CD14-positive monocyte (primary cell): Measurements from ENCODE around the gene TRH. TPM values are rescaled to one million over a fixed set of nuclear protein-coding genes. Genes with fewer than 3 reads are reported as not detected.
"Not testable (repeated sequence)": the region's sequence is repeated elsewhere in the genome, so short reads cannot be mapped to it uniquely, and the experiment has no call there.

Experiments
- DNase-seq, 3 donors: peaks; one replicate each; pipeline ENCODE4 v3.0.0-alpha.2; 2011 to 2022
- H2AFZ ChIP-seq: 2 replicates; pipeline ENCODE4 v1.6.0; 2012; ENCODE audit warnings: mild to moderate bottlenecking, low read depth, low read length, inconsistent platforms; ENCODE audit not compliant: insufficient read depth, poor library complexity, severe bottlenecking
- H3K27ac ChIP-seq, 2 donors: 1 replicate in 1 of 2; 2 replicates in 1 of 2; pipeline ENCODE4 v1.5.1; 2012 to 2013; ENCODE audit warnings: low read length in 2 of 2, control low read depth in 1 of 2, inconsistent platforms in 1 of 2, low read depth in 1 of 2, mild to moderate bottlenecking in 1 of 2
- H3K27me3 ChIP-seq, 2 donors: one replicate each; pipeline versions ENCODE4 v1.6.0 to v1.6.1; 2011 to 2013; ENCODE audit warnings: low read length in 2 of 2; ENCODE audit not compliant: control insufficient read depth in 2 of 2, insufficient read depth in 2 of 2
- H3K36me3 ChIP-seq, 2 donors: replicated peaks in 1 of 2; 1 replicate in 1 of 2; 2 replicates in 1 of 2; pipeline versions ENCODE4 v1.5.1 to v1.6.1; 2012 to 2013; ENCODE audit warnings: low read length in 2 of 2, control low read depth in 1 of 2, inconsistent platforms in 1 of 2, mild to moderate bottlenecking in 1 of 2; ENCODE audit not compliant: insufficient read depth in 2 of 2, control insufficient read depth in 1 of 2
- H3K4me1 ChIP-seq, 2 donors: 1 replicate in 1 of 2; 2 replicates in 1 of 2; pipeline versions ENCODE4 v1.5.1 to v1.6.1; 2012 to 2013; ENCODE audit warnings: low read length in 2 of 2, control low read depth in 1 of 2, inconsistent platforms in 1 of 2, mild to moderate bottlenecking in 1 of 2, moderate library complexity in 1 of 2; ENCODE audit not compliant: insufficient read depth in 2 of 2, control insufficient read depth in 1 of 2
- H3K4me2 ChIP-seq: replicated peaks from 2 replicates; pipeline ENCODE3; 2012; ENCODE audit warnings: low read length, moderate library complexity, mild to moderate bottlenecking; ENCODE audit not compliant: poor library complexity, severe bottlenecking; ENCODE audit errors: extremely low read depth
- H3K4me3 ChIP-seq, 3 experiments: fragments of 200-600 bp in 1 of 3; sonication (generic) in 1 of 3; replicated peaks in 1 of 3; 1 replicate in 2 of 3; 2 replicates in 1 of 3; pipeline ENCODE4 v1.5.1; 2011 to 2013; ENCODE audit warnings: low read length in 3 of 3, mild to moderate bottlenecking in 3 of 3, control low read depth in 2 of 3, low read depth in 2 of 3, inconsistent platforms in 1 of 3, moderate library complexity in 1 of 3
- H3K79me2 ChIP-seq: 2 replicates; pipeline ENCODE4 v1.6.0; 2012; ENCODE audit warnings: mild to moderate bottlenecking, control low read depth, inconsistent platforms, low read length, moderate library complexity; ENCODE audit not compliant: insufficient read depth
- H3K9ac ChIP-seq: 2 replicates; pipeline ENCODE4 v1.6.0; 2017; ENCODE audit warnings: low read length, mild to moderate bottlenecking; ENCODE audit not compliant: insufficient read depth, poor library complexity, severe bottlenecking
- H3K9me3 ChIP-seq, 2 donors: replicated peaks in 1 of 2; 1 replicate in 1 of 2; 2 replicates in 1 of 2; pipeline versions ENCODE4 v1.5.1 to v1.6.1; 2012 to 2013; ENCODE audit warnings: low read length in 2 of 2, control low read depth in 1 of 2; ENCODE audit not compliant: control insufficient read depth in 1 of 2, insufficient read depth in 1 of 2
- H4K20me1 ChIP-seq: 2 replicates; pipeline ENCODE4 v1.6.0; 2012; ENCODE audit warnings: mild to moderate bottlenecking, low read length, control low read depth, moderate library complexity; ENCODE audit not compliant: insufficient read depth
- H3K27ac Mint-ChIP-seq, 7 donors: one replicate each; pipeline ENCODE4 v1.8.0; 2020; ENCODE audit warnings: mild to moderate bottlenecking in 7 of 7, mixed read lengths in 7 of 7, moderate library complexity in 6 of 7, inconsistent platforms in 2 of 7
- H3K27me3 Mint-ChIP-seq, 3 donors: one replicate each; pipeline ENCODE4 v1.8.0; 2021 to 2022; ENCODE audit warnings: low read depth in 3 of 3, mild to moderate bottlenecking in 3 of 3, mixed read lengths in 3 of 3, moderate library complexity in 3 of 3, inconsistent platforms in 1 of 3
- H3K36me3 Mint-ChIP-seq, 2 donors: one replicate each; pipeline ENCODE4 v1.8.0; 2020; ENCODE audit warnings: mixed read lengths in 2 of 2, inconsistent platforms in 1 of 2, mild to moderate bottlenecking in 1 of 2
- H3K4me1 Mint-ChIP-seq: one replicate; pipeline ENCODE4 v1.8.0; 2020; ENCODE audit warnings: mild to moderate bottlenecking, mixed read lengths
- H3K4me3 Mint-ChIP-seq, 2 donors: one replicate each; pipeline ENCODE4 v1.8.0; 2020; ENCODE audit warnings: mild to moderate bottlenecking in 2 of 2, mixed read lengths in 2 of 2, moderate library complexity in 1 of 2
- H3K9me3 Mint-ChIP-seq, 7 donors: one replicate each; pipeline ENCODE4 v1.8.0; 2020 to 2022; ENCODE audit warnings: mixed read lengths in 7 of 7, mild to moderate bottlenecking in 6 of 7, moderate library complexity in 6 of 7, inconsistent platforms in 2 of 7
- WGBS: methylation state at CpG from one replicate; pipeline ENCODE4 v1.1.5; 2013; ENCODE audit warnings: missing lambda C conversion rate; ENCODE audit not compliant: insufficient coverage; 5-methylcytosine and 5-hydroxymethylcytosine counted together
- intact Hi-C, 2 donors: fragments of 100-400 bp; cut with micrococcal nuclease; formaldehyde crosslinking; loops; one replicate each; pipeline versions ENCODE4 v1.15.0 to v1.15.1; 2023
- polyA plus RNA-seq, 3 donors: library from polyadenylated mRNA; depleted of rRNA in 1 of 3; unstranded in 2 of 3; stranded (reverse) in 1 of 3; fragments of 300-500 nt in 2 of 3; fragments of >200 nt in 1 of 3; fragmentation: Illumina TruSeq in 2 of 3; gene quantifications; 1 replicate in 2 of 3; 2 replicates in 1 of 3; pipeline ENCODE4 v1.2.3, GENCODE V29; 2012 to 2021
- TF ChIP-seq, protein P1 (sequence below): fragments of 200-600 bp; IDR thresholded peaks from one replicate; pipeline ENCODE4 v1.8.0; 2022; ENCODE audit warnings: antibody characterized with exemption, mild to moderate bottlenecking

TRH gene
- polyA plus RNA-seq, 3 donors = 0.91 TPM; not detected in 2

DNA sequence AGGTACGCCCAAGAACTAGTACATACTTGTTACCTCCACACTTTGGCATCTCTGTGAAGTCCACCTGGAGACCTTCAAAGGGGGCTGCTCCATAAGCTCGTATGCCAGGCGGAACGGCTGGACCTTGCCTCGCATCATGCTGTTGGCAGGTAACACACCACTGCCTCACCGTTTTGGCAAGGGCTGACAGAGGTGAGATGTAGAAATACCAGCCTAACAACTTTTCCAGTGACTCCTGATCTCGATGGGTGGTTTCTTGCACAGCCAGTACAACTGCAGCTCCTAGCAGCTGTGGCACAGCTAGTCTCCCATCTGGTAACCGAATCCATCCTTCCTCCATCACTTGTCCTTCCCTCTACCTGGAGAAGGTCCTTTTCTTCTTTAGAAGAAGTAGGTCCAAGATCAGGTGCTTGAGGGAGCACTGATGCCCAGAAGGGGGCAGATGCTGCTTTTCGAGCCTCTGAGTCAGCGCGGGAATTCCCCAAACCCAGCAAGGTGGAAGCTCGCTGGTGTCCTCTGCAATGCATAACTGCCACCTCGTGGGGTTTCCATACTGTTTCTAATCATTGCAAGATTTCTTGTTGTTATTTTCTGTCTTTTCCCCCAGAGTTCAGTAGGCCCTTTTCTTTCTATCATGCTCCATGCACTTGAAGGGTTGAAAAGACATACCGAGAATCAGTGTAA is 51.8 kb downstream of the TRH start:
- H3K27ac ChIP-seq, H2AFZ ChIP-seq, H3K4me3 ChIP-seq, H3K4me1 Mint-ChIP-seq, intact Hi-C loops, H3K9ac ChIP-seq, H3K4me3 Mint-ChIP-seq, H3K79me2 ChIP-seq, H4K20me1 ChIP-seq, H3K4me1 ChIP-seq, H3K4me2 ChIP-seq, H3K36me3 Mint-ChIP-seq, H3K27me3 Mint-ChIP-seq, H3K9me3 ChIP-seq, H3K27me3 ChIP-seq, H3K36me3 ChIP-seq: not testable (repeated sequence)
- TF ChIP-seq, protein P1, sequence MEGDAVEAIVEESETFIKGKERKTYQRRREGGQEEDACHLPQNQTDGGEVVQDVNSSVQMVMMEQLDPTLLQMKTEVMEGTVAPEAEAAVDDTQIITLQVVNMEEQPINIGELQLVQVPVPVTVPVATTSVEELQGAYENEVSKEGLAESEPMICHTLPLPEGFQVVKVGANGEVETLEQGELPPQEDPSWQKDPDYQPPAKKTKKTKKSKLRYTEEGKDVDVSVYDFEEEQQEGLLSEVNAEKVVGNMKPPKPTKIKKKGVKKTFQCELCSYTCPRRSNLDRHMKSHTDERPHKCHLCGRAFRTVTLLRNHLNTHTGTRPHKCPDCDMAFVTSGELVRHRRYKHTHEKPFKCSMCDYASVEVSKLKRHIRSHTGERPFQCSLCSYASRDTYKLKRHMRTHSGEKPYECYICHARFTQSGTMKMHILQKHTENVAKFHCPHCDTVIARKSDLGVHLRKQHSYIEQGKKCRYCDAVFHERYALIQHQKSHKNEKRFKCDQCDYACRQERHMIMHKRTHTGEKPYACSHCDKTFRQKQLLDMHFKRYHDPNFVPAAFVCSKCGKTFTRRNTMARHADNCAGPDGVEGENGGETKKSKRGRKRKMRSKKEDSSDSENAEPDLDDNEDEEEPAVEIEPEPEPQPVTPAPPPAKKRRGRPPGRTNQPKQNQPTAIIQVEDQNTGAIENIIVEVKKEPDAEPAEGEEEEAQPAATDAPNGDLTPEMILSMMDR = peak; percentile 24
- WGBS = 100% methylated on average over 2 of the region's 14 CpGs
- H3K9me3 Mint-ChIP-seq = peaks cover 0 to 16% (median 7%) of the 10 kb centered on the region in 7 donors
- peak in 1 of 3 donors; percentile 28 for DNase-seq
- H3K27ac Mint-ChIP-seq = peak overlapping the region in 1 of 7 donors; percentile 31

DNA sequence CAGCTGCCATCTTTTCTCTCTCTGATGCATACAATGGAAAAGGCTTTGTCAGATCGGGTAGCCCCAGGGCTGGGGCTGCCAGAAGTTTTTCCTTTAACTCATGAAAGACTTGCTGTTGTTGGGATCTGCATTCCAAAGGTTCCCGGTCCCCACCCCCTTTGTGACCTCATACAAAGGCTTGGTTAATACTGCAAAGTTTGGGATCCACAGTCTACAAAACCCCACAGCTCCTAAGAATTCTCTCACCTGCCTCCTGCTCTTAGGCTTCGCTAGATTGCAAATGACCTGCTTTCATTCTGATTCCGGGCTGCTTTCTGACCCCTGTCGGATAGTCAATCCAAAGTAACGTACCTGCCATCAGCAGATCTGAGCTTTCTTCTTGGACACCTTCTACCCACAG is 52.9 kb downstream of the TRH start:
- H3K27ac Mint-ChIP-seq, DNase-seq, H3K27ac ChIP-seq, H3K79me2 ChIP-seq, H3K4me3 Mint-ChIP-seq, H3K4me1 ChIP-seq, H3K4me2 ChIP-seq, H4K20me1 ChIP-seq, H3K36me3 ChIP-seq, H2AFZ ChIP-seq, H3K4me3 ChIP-seq, H3K27me3 Mint-ChIP-seq, H3K9ac ChIP-seq, H3K36me3 Mint-ChIP-seq, intact Hi-C loops, H3K27me3 ChIP-seq, H3K4me1 Mint-ChIP-seq: not testable (repeated sequence)
- peaks cover 8 to 20% of the 10 kb centered on the region in 2 donors for H3K9me3 ChIP-seq
- peaks cover 6 to 25% (median 8%) of the 10 kb centered on the region in 7 donors for H3K9me3 Mint-ChIP-seq
- 100% methylated on average over 3 of the region's 6 CpGs for WGBS

Other genes with a start within 250 kb of the TRH start
- 10 to 100 TPM in 1 of 3 donors, 1 to 10 TPM in 2; 5.0 to 10.2 (median 5.0) TPM for gene TMCC1, start 81.0 kb upstream of the TRH start, polyA plus RNA-seq
- not detected for gene ALG1L2, start 107.1 kb downstream of the TRH start, polyA plus RNA-seq